HL-60/S4 treated with phorbol 12-myristate 13-acetate at 8.2 ng/mL for 4 days and 3 days (cell line): Measurements from ENCODE around the gene FALEC.
"Not testable (repeated sequence)": the region's sequence is repeated elsewhere in the genome, so short reads cannot be mapped to it uniquely, and the experiment has no call there.

Experiments used
- in situ Hi-C: fragments of 300-500 bp; cut with MboI; formaldehyde crosslinking; loops from 2 replicates; pipeline ENCODE4 v1.15.0; 2022; ENCODE audit warnings: low sequenced_read_pairs

The FALEC gene

GRCh38 chr1:150568594-150568966 lies 53.0 kb downstream of the FALEC start:
- in situ Hi-C loops, result no loop called here

- in situ Hi-C loops, result no loop called here
These were observed 57.5 kb downstream of the FALEC start for GRCh38 chr1:150572918-150573647.

GRCh38 chr1:150573648-150574071 lies 58.1 kb downstream of the FALEC start:
- in situ Hi-C loops, result not testable (repeated sequence)

GRCh38 chr1:150574260-150575071 lies 58.9 kb downstream of the FALEC start:
- in situ Hi-C loops, result no loop called here

DNA sequence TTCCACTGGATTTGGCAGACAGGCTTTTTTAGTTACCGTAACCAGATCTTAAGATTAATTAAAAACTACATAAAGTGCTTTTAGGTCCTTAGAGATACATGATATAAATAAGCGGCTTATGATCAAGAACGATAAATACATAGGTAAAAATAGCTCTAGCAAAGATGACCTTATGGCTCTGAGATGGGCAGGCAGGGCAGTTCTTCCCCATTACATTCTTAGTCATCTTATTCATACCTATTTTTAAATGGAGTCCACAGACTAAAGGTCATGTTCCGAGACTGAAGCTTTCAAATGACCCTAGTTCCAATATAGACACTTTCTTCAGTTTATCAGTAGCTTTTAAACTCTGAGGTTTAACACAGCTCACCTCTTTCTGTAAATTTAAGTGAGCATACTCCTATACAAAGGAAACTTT lies 59.5 kb downstream of the FALEC start:
- in situ Hi-C loops, result no loop called here

- in situ Hi-C loops, result no loop called here
These were observed 60.2 kb downstream of the FALEC start for GRCh38 chr1:150575518-150576366.

DNA sequence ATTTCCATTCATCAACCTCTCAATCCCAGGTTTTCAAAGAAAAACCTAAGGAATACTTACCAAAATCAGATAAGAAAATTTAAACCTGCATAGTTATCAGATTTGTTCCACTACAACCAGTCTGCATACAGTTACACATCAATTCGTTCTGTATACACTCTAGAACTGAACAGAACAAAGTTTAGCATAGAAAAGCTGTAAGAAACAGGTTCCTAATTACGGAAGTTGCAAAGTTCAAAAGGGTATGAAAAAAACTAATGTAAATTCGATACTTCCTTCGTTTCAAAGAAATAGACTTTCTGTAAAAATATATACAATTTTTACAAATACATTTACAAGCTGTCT lies 60.8 kb downstream of the FALEC start:
- in situ Hi-C loops, result no loop called here

GRCh38 chr1:150576794-150577556 lies 61.4 kb downstream of the FALEC start:
- in situ Hi-C loops, result no loop called here

DNA sequence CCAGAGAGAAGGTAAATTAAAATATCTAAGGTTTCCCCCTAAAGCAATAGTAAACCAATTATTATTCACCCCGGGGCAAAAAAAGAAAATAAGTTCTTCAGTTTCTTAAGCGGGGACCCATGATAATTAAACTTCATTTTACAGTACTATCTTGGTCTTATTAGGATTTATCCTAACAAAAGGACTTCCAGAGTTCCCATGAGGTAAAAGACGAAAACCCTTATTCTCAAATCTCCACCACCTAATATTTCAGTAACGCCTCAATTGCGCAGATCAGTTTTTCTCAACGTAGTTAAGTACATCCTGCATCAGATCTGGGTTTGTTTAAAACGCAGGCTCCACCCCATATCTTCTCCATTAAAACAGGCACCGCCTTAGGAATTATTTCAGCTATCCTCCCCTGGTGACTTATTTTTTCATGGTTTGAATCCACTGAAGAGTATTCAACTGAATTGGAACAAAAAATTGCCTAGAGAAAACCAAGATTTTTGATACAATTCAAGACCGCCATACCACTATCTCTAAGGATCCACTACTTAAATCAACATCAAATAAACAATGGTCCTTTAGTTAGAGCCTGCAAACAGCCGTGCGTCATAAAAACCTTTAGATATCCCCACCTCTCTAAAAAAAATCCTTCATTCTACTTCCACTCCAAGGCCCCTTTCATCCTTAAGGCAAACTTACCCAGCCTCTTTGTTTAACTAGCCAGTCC lies 62.2 kb downstream of the FALEC start:
- in situ Hi-C loops, result no loop called here

DNA sequence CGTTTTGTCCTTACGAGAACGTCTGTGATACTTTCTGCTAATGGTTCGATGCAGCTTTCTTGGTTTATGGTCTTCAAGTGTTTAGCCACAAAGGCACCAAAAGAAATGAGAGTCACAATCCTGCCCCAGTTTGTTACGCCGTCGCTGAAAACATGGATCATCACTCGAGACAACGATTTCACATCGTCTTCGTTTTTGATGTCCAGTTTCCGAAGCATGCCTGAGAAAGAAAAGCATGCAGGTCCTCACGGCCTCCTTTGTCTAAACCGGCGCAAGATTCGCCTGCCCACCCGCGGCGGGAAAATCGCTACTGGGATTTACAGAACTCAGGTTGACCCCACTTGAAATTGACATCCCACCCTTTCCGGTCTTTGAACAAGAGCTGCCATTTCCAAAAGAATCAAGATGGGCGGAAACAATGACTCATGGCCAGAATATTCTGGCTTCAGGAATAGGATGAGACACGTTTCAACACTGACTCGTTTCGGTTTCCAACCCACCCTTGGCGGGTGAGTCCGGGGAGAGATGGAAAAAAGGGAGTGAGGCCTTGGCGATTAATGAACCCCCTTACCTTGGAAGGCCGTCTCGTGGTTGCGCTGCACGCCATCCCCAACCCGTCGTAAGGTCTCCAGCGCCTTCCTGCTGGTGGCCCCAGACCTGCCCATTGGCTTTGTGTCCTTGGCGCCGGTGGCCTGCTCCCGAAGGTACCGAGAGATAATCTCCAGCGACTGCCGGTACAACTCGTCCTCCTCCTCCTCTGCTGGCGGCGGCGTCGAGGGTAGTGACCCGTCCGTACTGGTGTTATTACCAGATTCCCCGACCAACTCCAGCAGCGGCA lies 62.9 kb downstream of the FALEC start:
- in situ Hi-C loops, result no loop called here

DNA sequence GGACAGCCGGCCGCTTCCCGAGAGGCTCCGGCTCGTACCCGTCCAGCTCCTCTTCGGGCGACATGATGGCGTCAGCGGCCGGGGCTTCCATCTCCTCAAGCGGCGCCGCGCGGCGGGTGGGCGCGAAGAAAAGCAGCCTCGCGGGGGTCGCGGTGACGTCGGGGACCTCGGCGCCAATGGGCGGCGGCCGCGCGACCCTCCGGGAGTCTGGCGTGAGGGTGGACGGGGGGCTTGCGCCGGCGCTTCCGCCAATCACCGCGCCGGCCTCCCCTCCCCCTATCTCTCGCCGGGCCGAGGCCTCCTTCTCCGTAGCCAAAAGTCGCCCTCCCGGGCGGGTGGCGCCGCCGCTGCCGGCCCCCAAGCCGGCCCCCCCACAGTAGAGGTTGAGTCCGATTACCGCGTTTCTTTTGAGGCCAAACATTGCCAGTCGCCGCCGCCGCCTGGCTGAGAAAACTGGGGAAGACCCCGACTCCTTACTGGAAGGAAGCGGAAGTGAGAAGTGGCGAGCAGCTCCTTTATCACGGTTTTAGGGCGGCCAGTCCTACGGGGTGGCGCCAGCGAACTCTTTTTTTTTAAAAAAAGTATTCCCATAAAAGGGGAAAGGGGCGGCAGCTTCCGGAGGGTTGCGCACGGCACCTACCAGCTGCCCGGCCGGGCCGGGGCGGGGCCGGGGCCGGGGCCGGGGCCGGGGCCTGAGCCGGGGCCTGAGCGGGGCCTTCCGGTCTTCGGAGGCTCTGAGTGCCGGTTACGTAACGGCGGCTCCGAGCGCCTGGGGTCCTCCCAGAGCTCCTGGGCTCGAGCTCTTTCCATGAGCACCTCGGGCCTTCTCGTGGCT lies 63.8 kb downstream of the FALEC start, which contains the start of gene MCL1:
Gene MCL1 (minus strand): TSS at position 501 of the 835 bp plus-strand sequence. CDS start 80 bp downstream, at position 421.
- in situ Hi-C loops, result no loop called here

GRCh38 chr1:150579945-150580642 lies 64.5 kb downstream of the FALEC start:
- in situ Hi-C loops, result no loop called here

GRCh38 chr1:150580966-150581365 lies 65.4 kb downstream of the FALEC start:
- in situ Hi-C loops, result not testable (repeated sequence)

DNA sequence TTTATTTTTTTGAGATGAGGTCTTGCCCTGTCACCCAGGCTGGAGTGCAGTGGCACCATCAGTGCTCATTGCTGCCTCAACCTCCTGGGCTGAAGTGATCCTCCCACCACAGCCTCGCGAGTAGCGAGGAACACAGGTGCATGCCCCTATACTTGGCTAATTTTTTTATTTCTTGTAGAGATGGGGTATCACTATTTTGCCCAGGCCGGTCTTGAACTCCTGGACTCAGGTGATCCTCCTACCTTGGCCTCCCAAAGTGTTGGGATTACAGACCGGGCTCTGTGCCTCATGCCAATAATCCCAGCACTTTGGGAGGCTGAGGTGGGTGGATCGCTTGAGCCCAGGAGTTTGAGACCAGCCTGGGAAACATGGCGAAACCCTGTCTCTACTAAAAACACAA lies 65.9 kb downstream of the FALEC start:
- in situ Hi-C loops, result not testable (repeated sequence)

DNA sequence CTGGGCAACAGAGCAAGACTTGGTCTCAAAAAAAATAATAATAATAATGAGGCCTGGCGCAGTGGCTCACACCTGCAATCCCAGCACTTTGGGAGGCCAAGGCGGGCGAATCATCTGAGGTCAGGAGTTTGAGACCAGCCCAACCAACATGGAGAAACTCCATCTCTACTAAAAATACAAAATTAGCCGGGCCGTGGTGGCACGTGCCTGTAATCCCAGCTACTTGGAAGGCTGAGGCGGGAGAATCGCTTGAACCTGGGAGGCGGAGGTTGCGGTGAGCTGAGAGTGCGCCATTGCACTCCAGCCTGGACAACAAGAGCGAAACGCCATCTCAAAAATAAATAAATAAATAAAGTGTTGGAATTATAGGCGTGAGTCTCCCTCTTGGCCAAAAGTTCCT lies 66.4 kb downstream of the FALEC start:
- in situ Hi-C loops, result not testable (repeated sequence)

GRCh38 chr1:150582371-150582770 lies 66.8 kb downstream of the FALEC start:
- in situ Hi-C loops, result no loop called here
